AG09309 (cell line): ENCODE data around the gene PIGU.
"Not testable (repeated sequence)": the region's sequence is repeated elsewhere in the genome, so short reads cannot be mapped to it uniquely, and the experiment has no call there.

Source experiments
- DNase-seq: peaks from one replicate; pipeline ENCODE4 v3.0.0-alpha.2; 2010; ENCODE audit warnings: low read depth
- H3K4me3 ChIP-seq: 2 replicates; pipeline ENCODE4 v1.5.1; 2011; ENCODE audit warnings: mild to moderate bottlenecking, low read depth, low read length, moderate library complexity; ENCODE audit not compliant: control insufficient read depth
- CTCF ChIP-seq: IDR thresholded peaks from 2 replicates; pipeline ENCODE4 v1.5.1; 2011; ENCODE audit warnings: mild to moderate bottlenecking, low read depth, low read length, inconsistent platforms; ENCODE audit not compliant: insufficient read depth, control insufficient read depth; ENCODE audit errors: missing control alignments

Gene PIGU

GRCh38 chr20:34676642-34677373 is at the start of gene PIGU:
Gene PIGU, minus strand, starts transcription at chr20:34677092. Its CDS starts 7 bp downstream, at chr20:34677085.
- peak; percentile 62 for DNase-seq
- H3K4me3 ChIP-seq, result peak within 1 kb of the TSS; percentile 81
- TF ChIP-seq CTCF, result no peak

GRCh38 chr20:34724172-34724571 is 47.3 kb upstream of the PIGU start:
- DNase-seq, result no peak
- no peak for TF ChIP-seq CTCF
- H3K4me3 ChIP-seq, result no peak overlapping the region

- H3K4me3 ChIP-seq, DNase-seq: not testable (repeated sequence)
These were observed 45.7 kb upstream of the PIGU start for GRCh38 chr20:34722560-34722959.

- no peak for DNase-seq
- no peak overlapping the region for H3K4me3 ChIP-seq
- TF ChIP-seq CTCF, result no peak
These were observed 43.4 kb upstream of the PIGU start for GRCh38 chr20:34720266-34720665.

- DNase-seq, H3K4me3 ChIP-seq: not testable (repeated sequence)
These were observed 42.5 kb upstream of the PIGU start for GRCh38 chr20:34719242-34720017.

GRCh38 chr20:34717230-34718095 is 40.6 kb upstream of the PIGU start:
- no peak for TF ChIP-seq CTCF
- no peak overlapping the region for H3K4me3 ChIP-seq
- DNase-seq, result no peak

- TF ChIP-seq CTCF, result no peak
- no peak for DNase-seq
- H3K4me3 ChIP-seq, result no peak overlapping the region
These were observed 40.0 kb upstream of the PIGU start for GRCh38 chr20:34716921-34717229.
